ENCODE results near the gene CGNL1.

CGNL1 gene

GRCh38 chr15:57534281-57534680 lies 158.0 kb downstream of the CGNL1 start:
- H3K27me3 ChIP-seq (replicated peaks in 2 of 5; ENCODE audit: control insufficient read depth in 4 of 5, insufficient read depth in 5 of 5, low read length in 4 of 5) = peaks cover 0 to 5% (median 0%) of the 10 kb centered on the region in 5 experiments
- ChIA-PET CTCF (interaction anchor here (0.6 to 2.0 kb wide), 5 partner anchors 8 to 202 kb away, joined by 3 to 7 read pairs (median 5); no protein-coding TSS in a partner anchor), POLR2A (no interaction called here)
- H3K9me3 ChIP-seq (ENCODE audit: control extremely low read depth in 1 of 5, control insufficient read depth in 4 of 5, insufficient read depth in 2 of 5, low read depth in 1 of 5, low read length in 4 of 5) = no peaks in the 10 kb centered on the region
- no peaks in the 10 kb centered on the region for H3K4me1 ChIP-seq (ENCODE audit: control extremely low read depth in 1 of 4, control insufficient read depth in 4 of 4, insufficient read depth in 4 of 4, low read length in 3 of 4)
- no peak for DNase-seq
- H3K4me3 ChIP-seq (ENCODE audit: control insufficient read depth in 1 of 7, extremely low read depth in 1 of 7, insufficient read depth in 4 of 7, low read depth in 2 of 7, low read length in 6 of 7) = no peak overlapping the region
- no peaks in the 10 kb centered on the region for H3K36me3 ChIP-seq (ENCODE audit: control insufficient read depth in 4 of 4, insufficient read depth in 4 of 4, low read length in 3 of 4)
- 90% methylated on average over 2 of the region's 6 CpGs for WGBS (ENCODE audit: insufficient coverage)
- no peak overlapping the region for H3K27ac ChIP-seq (ENCODE audit: insufficient read depth in 1 of 2, low read depth in 1 of 2, low read length in 2 of 2, poor library complexity in 1 of 2, severe bottlenecking in 2 of 2)

GRCh38 chr15:57537072-57537471 lies 160.8 kb downstream of the CGNL1 start:
- H3K36me3 ChIP-seq (ENCODE audit: control insufficient read depth in 4 of 4, insufficient read depth in 4 of 4, low read length in 3 of 4) = no peaks in the 10 kb centered on the region
- CTCF ChIA-PET = interaction anchor here (1.2 to 2.5 kb wide), 3 partner anchors 9 to 196 kb away, joined by 3 to 13 read pairs (median 8); no protein-coding TSS in a partner anchor
- peaks cover 0 to 7% (median 0%) of the 10 kb centered on the region in 5 experiments for H3K27me3 ChIP-seq (replicated peaks in 2 of 5; ENCODE audit: control insufficient read depth in 4 of 5, insufficient read depth in 5 of 5, low read length in 4 of 5)
- POLR2A ChIA-PET = no interaction called here
- DNase-seq = peak in 2 of 3 donors; percentile 43 to 51
- H3K9me3 ChIP-seq (ENCODE audit: control extremely low read depth in 1 of 5, control insufficient read depth in 4 of 5, insufficient read depth in 2 of 5, low read depth in 1 of 5, low read length in 4 of 5) = no peaks in the 10 kb centered on the region
- no peaks in the 10 kb centered on the region for H3K4me1 ChIP-seq (ENCODE audit: control extremely low read depth in 1 of 4, control insufficient read depth in 4 of 4, insufficient read depth in 4 of 4, low read length in 3 of 4)
- no peak overlapping the region for H3K4me3 ChIP-seq (ENCODE audit: control insufficient read depth in 1 of 7, extremely low read depth in 1 of 7, insufficient read depth in 4 of 7, low read depth in 2 of 7, low read length in 6 of 7)
- H3K27ac ChIP-seq (ENCODE audit: insufficient read depth in 1 of 2, low read depth in 1 of 2, low read length in 2 of 2, poor library complexity in 1 of 2, severe bottlenecking in 2 of 2) = no peak overlapping the region
- 92% methylated on average over 4 of the region's 7 CpGs for WGBS (ENCODE audit: insufficient coverage)

GRCh38 chr15:57537488-57538264 lies 161.4 kb downstream of the CGNL1 start:
- Histone ChIP-seq H3K9me3 (ENCODE audit: control extremely low read depth in 1 of 5, control insufficient read depth in 4 of 5, insufficient read depth in 2 of 5, low read depth in 1 of 5, low read length in 4 of 5) (no peaks in the 10 kb centered on the region), H3K4me3 (ENCODE audit: control insufficient read depth in 1 of 7, extremely low read depth in 1 of 7, insufficient read depth in 4 of 7, low read depth in 2 of 7, low read length in 6 of 7) (no peak overlapping the region), H3K36me3 (ENCODE audit: control insufficient read depth in 4 of 4, insufficient read depth in 4 of 4, low read length in 3 of 4) (no peaks in the 10 kb centered on the region), H3K27me3 (replicated peaks in 2 of 5; ENCODE audit: control insufficient read depth in 4 of 5, insufficient read depth in 5 of 5, low read length in 4 of 5) (peaks cover 0 to 7% (median 0%) of the 10 kb centered on the region in 5 experiments), H3K27ac (ENCODE audit: insufficient read depth in 1 of 2, low read depth in 1 of 2, low read length in 2 of 2, poor library complexity in 1 of 2, severe bottlenecking in 2 of 2) (no peak overlapping the region), H3K4me1 (ENCODE audit: control extremely low read depth in 1 of 4, control insufficient read depth in 4 of 4, insufficient read depth in 4 of 4, low read length in 3 of 4) (no peaks in the 10 kb centered on the region)
- 100% methylated on average over 2 of the region's 4 CpGs for WGBS (ENCODE audit: insufficient coverage)
- ChIA-PET CTCF (interaction anchor here (0.5 to 2.5 kb wide), 4 partner anchors 9 to 244 kb away, joined by 3 to 13 read pairs (median 6); no protein-coding TSS in a partner anchor), POLR2A (no interaction called here)
- DNase-seq = no peak

GRCh38 chr15:57538265-57538529 lies 161.9 kb downstream of the CGNL1 start:
- H3K4me1 ChIP-seq (ENCODE audit: control extremely low read depth in 1 of 4, control insufficient read depth in 4 of 4, insufficient read depth in 4 of 4, low read length in 3 of 4) = no peaks in the 10 kb centered on the region
- H3K27ac ChIP-seq (ENCODE audit: insufficient read depth in 1 of 2, low read depth in 1 of 2, low read length in 2 of 2, poor library complexity in 1 of 2, severe bottlenecking in 2 of 2) = no peak overlapping the region
- no peaks in the 10 kb centered on the region for H3K36me3 ChIP-seq (ENCODE audit: control insufficient read depth in 4 of 4, insufficient read depth in 4 of 4, low read length in 3 of 4)
- no peaks in the 10 kb centered on the region for H3K9me3 ChIP-seq (ENCODE audit: control extremely low read depth in 1 of 5, control insufficient read depth in 4 of 5, insufficient read depth in 2 of 5, low read depth in 1 of 5, low read length in 4 of 5)
- no peak overlapping the region for H3K4me3 ChIP-seq (ENCODE audit: control insufficient read depth in 1 of 7, extremely low read depth in 1 of 7, insufficient read depth in 4 of 7, low read depth in 2 of 7, low read length in 6 of 7)
- no peak for DNase-seq
- peaks cover 0 to 7% (median 0%) of the 10 kb centered on the region in 5 experiments for H3K27me3 ChIP-seq (replicated peaks in 2 of 5; ENCODE audit: control insufficient read depth in 4 of 5, insufficient read depth in 5 of 5, low read length in 4 of 5)
- CTCF ChIA-PET = interaction anchor here (1.2 to 2.5 kb wide), 3 partner anchors 9 to 197 kb away, joined by 3 to 13 read pairs (median 8); no protein-coding TSS in a partner anchor
- POLR2A ChIA-PET = no interaction called here

DNA sequence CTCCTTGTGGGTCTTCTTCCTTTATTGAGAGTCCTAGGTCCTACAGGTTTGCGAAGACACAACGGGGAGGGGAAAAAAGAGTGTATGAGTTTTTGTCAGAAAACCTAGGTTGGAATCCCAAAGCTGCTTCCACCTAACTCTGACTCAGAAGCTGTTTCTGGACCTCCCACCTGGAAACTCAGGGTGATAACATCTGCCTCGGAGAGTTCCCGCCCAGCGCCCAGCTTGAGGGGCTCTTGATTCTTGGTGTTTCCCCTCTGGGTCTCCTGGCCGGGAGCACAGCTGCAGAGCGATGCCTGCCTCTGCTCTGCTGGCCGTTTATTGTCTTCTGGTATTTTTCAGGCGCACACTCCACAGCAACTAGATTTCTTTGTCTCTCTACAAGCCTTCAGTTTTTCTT lies 162.5 kb downstream of the CGNL1 start:
- 91% methylated on average over 7 of the region's 9 CpGs for WGBS (ENCODE audit: insufficient coverage)
- Histone ChIP-seq H3K36me3 (ENCODE audit: control insufficient read depth in 4 of 4, insufficient read depth in 4 of 4, low read length in 3 of 4) (no peaks in the 10 kb centered on the region), H3K4me3 (ENCODE audit: control insufficient read depth in 1 of 7, extremely low read depth in 1 of 7, insufficient read depth in 4 of 7, low read depth in 2 of 7, low read length in 6 of 7) (no peak overlapping the region), H3K27ac (ENCODE audit: insufficient read depth in 1 of 2, low read depth in 1 of 2, low read length in 2 of 2, poor library complexity in 1 of 2, severe bottlenecking in 2 of 2) (no peak overlapping the region), H3K9me3 (ENCODE audit: control extremely low read depth in 1 of 5, control insufficient read depth in 4 of 5, insufficient read depth in 2 of 5, low read depth in 1 of 5, low read length in 4 of 5) (no peaks in the 10 kb centered on the region), H3K27me3 (replicated peaks in 2 of 5; ENCODE audit: control insufficient read depth in 4 of 5, insufficient read depth in 5 of 5, low read length in 4 of 5) (peaks cover 0 to 7% (median 0%) of the 10 kb centered on the region in 5 experiments), H3K4me1 (ENCODE audit: control extremely low read depth in 1 of 4, control insufficient read depth in 4 of 4, insufficient read depth in 4 of 4, low read length in 3 of 4) (no peaks in the 10 kb centered on the region)
- no peak for DNase-seq
- CTCF ChIA-PET = interaction anchor here (2.5 to 2.6 kb wide), 2 partner anchors 9 to 198 kb away, joined by 8 to 11 read pairs; no protein-coding TSS in a partner anchor
- POLR2A ChIA-PET = no interaction called here

GRCh38 chr15:57540211-57540610 lies 163.9 kb downstream of the CGNL1 start:
- Histone ChIP-seq H3K36me3 (ENCODE audit: control insufficient read depth in 4 of 4, insufficient read depth in 4 of 4, low read length in 3 of 4) (no peaks in the 10 kb centered on the region), H3K27ac (ENCODE audit: insufficient read depth in 1 of 2, low read depth in 1 of 2, low read length in 2 of 2, poor library complexity in 1 of 2, severe bottlenecking in 2 of 2) (no peak overlapping the region), H3K9me3 (ENCODE audit: control extremely low read depth in 1 of 5, control insufficient read depth in 4 of 5, insufficient read depth in 2 of 5, low read depth in 1 of 5, low read length in 4 of 5) (no peaks in the 10 kb centered on the region), H3K27me3 (replicated peaks in 2 of 5; ENCODE audit: control insufficient read depth in 4 of 5, insufficient read depth in 5 of 5, low read length in 4 of 5) (peaks cover 0 to 7% (median 0%) of the 10 kb centered on the region in 5 experiments), H3K4me3 (ENCODE audit: control insufficient read depth in 1 of 7, extremely low read depth in 1 of 7, insufficient read depth in 4 of 7, low read depth in 2 of 7, low read length in 6 of 7) (no peak overlapping the region), H3K4me1 (ENCODE audit: control extremely low read depth in 1 of 4, control insufficient read depth in 4 of 4, insufficient read depth in 4 of 4, low read length in 3 of 4) (no peaks in the 10 kb centered on the region)
- no peak for DNase-seq
- ChIA-PET CTCF (interaction anchor here (1.0 to 2.6 kb wide), 4 partner anchors 11 to 201 kb away, joined by 3 to 11 read pairs (median 3); no protein-coding TSS in a partner anchor), POLR2A (no interaction called here)
- WGBS (ENCODE audit: insufficient coverage) = no CpG with 5 or more reads among the region's 3 CpGs

GRCh38 chr15:57540736-57541135 lies 164.4 kb downstream of the CGNL1 start:
- H3K4me1 ChIP-seq (ENCODE audit: control extremely low read depth in 1 of 4, control insufficient read depth in 4 of 4, insufficient read depth in 4 of 4, low read length in 3 of 4) = no peaks in the 10 kb centered on the region
- H3K36me3 ChIP-seq (ENCODE audit: control insufficient read depth in 4 of 4, insufficient read depth in 4 of 4, low read length in 3 of 4) = no peaks in the 10 kb centered on the region
- ChIA-PET CTCF (interaction anchor here (1.0 to 2.6 kb wide), 3 partner anchors 11 to 202 kb away, joined by 3 to 11 read pairs (median 3); no protein-coding TSS in a partner anchor), POLR2A (no interaction called here)
- H3K27ac ChIP-seq (ENCODE audit: insufficient read depth in 1 of 2, low read depth in 1 of 2, low read length in 2 of 2, poor library complexity in 1 of 2, severe bottlenecking in 2 of 2) = no peak overlapping the region
- H3K27me3 ChIP-seq (replicated peaks in 2 of 5; ENCODE audit: control insufficient read depth in 4 of 5, insufficient read depth in 5 of 5, low read length in 4 of 5) = peaks cover 0 to 7% (median 0%) of the 10 kb centered on the region in 5 experiments
- 95% methylated on average over 10 of the region's 11 CpGs for WGBS (ENCODE audit: insufficient coverage)
- H3K4me3 ChIP-seq (ENCODE audit: control insufficient read depth in 1 of 7, extremely low read depth in 1 of 7, insufficient read depth in 4 of 7, low read depth in 2 of 7, low read length in 6 of 7) = no peak overlapping the region
- H3K9me3 ChIP-seq (ENCODE audit: control extremely low read depth in 1 of 5, control insufficient read depth in 4 of 5, insufficient read depth in 2 of 5, low read depth in 1 of 5, low read length in 4 of 5) = no peaks in the 10 kb centered on the region
- DNase-seq = no peak

Measured in common myeloid progenitor, CD34-positive (primary cell).